ENCODE data around the gene PAPOLG. TPM values are rescaled to one million over a fixed set of nuclear protein-coding genes. Genes with fewer than 3 reads are reported as not detected.

Gene PAPOLG
- polyA plus RNA-seq, 3 donors = 4.7 to 8.9 (median 8.0) TPM

- DNase-seq = no peak
- Histone ChIP-seq H3K9ac (ENCODE audit: insufficient read depth, low read length, poor library complexity, severe bottlenecking) (no peak overlapping the region), H3K4me3 (replicated peaks in 1 of 3; ENCODE audit: low read depth in 2 of 3, low read length in 3 of 3) (no peak overlapping the region), H3K27ac (ENCODE audit: low read depth in 1 of 2, low read length in 2 of 2) (no peak overlapping the region), H4K20me1 (ENCODE audit: insufficient read depth, low read length) (no peaks in the 10 kb centered on the region), H3K79me2 (ENCODE audit: insufficient read depth, low read length) (no peaks in the 10 kb centered on the region), H3K27me3 (ENCODE audit: control insufficient read depth in 2 of 2, insufficient read depth in 2 of 2, low read length in 2 of 2) (no peaks in the 10 kb centered on the region), H3K9me3 (replicated peaks in 1 of 2; ENCODE audit: control insufficient read depth in 1 of 2, insufficient read depth in 1 of 2, low read length in 2 of 2) (no peaks in the 10 kb centered on the region), H3K4me1 (ENCODE audit: control insufficient read depth in 1 of 2, insufficient read depth in 2 of 2, low read length in 2 of 2) (no peaks in the 10 kb centered on the region), H3K4me2 (replicated peaks; ENCODE audit: extremely low read depth, low read length, poor library complexity, severe bottlenecking) (no peak overlapping the region), H2AFZ (ENCODE audit: insufficient read depth, low read depth, low read length, poor library complexity, severe bottlenecking) (no peak overlapping the region), H3K36me3 (replicated peaks in 1 of 2; ENCODE audit: control insufficient read depth in 1 of 2, insufficient read depth in 2 of 2, low read length in 2 of 2) (no peaks in the 10 kb centered on the region)
- intact Hi-C loops (cut with micrococcal nuclease) = no loop called here
- WGBS (ENCODE audit: insufficient coverage) = 90% methylated on average over 4 of the region's 6 CpGs
- Mint-ChIP-seq H3K4me1 (peaks cover 9% of the 10 kb centered on the region), H3K27ac (no peak overlapping the region), H3K4me3 (no peak overlapping the region), H3K27me3 (ENCODE audit: low read depth in 3 of 3) (peaks cover 0 to 12% (median 0%) of the 10 kb centered on the region in 3 donors), H3K36me3 (no peaks in the 10 kb centered on the region), H3K9me3 (peaks cover 0 to 1% (median 0%) of the 10 kb centered on the region in 7 donors)
- no peak for TF ChIP-seq CTCF (IDR thresholded peaks at IDR 0.05)
These were observed 86.9 kb downstream of the PAPOLG start for GRCh38 chr2:60843006-60843405.

- Mint-ChIP-seq H3K36me3 (no peaks in the 10 kb centered on the region), H3K9me3 (peaks cover 0 to 1% (median 0%) of the 10 kb centered on the region in 7 donors), H3K27ac (peak overlapping the region in 1 of 7 donors; percentile 9), H3K4me1 (peaks cover 9% of the 10 kb centered on the region), H3K4me3 (no peak overlapping the region), H3K27me3 (ENCODE audit: low read depth in 3 of 3) (peaks cover 0 to 12% (median 0%) of the 10 kb centered on the region in 3 donors)
- Histone ChIP-seq H2AFZ (ENCODE audit: insufficient read depth, low read depth, low read length, poor library complexity, severe bottlenecking) (no peak overlapping the region), H3K27me3 (ENCODE audit: control insufficient read depth in 2 of 2, insufficient read depth in 2 of 2, low read length in 2 of 2) (no peaks in the 10 kb centered on the region), H3K27ac (ENCODE audit: low read depth in 1 of 2, low read length in 2 of 2) (peak overlapping the region in 1 of 2 donors; percentile 7), H3K4me3 (replicated peaks in 1 of 3; ENCODE audit: low read depth in 2 of 3, low read length in 3 of 3) (no peak overlapping the region), H4K20me1 (ENCODE audit: insufficient read depth, low read length) (no peaks in the 10 kb centered on the region), H3K36me3 (replicated peaks in 1 of 2; ENCODE audit: control insufficient read depth in 1 of 2, insufficient read depth in 2 of 2, low read length in 2 of 2) (no peaks in the 10 kb centered on the region), H3K4me2 (replicated peaks; ENCODE audit: extremely low read depth, low read length, poor library complexity, severe bottlenecking) (no peak overlapping the region), H3K9ac (ENCODE audit: insufficient read depth, low read length, poor library complexity, severe bottlenecking) (no peak overlapping the region), H3K79me2 (ENCODE audit: insufficient read depth, low read length) (no peaks in the 10 kb centered on the region), H3K9me3 (replicated peaks in 1 of 2; ENCODE audit: control insufficient read depth in 1 of 2, insufficient read depth in 1 of 2, low read length in 2 of 2) (no peaks in the 10 kb centered on the region), H3K4me1 (ENCODE audit: control insufficient read depth in 1 of 2, insufficient read depth in 2 of 2, low read length in 2 of 2) (peaks cover 3 to 4% of the 10 kb centered on the region in 2 donors)
- no CpG with 5 or more reads among the region's 2 CpGs for WGBS (ENCODE audit: insufficient coverage)
- intact Hi-C loops (cut with micrococcal nuclease) = no loop called here
- DNase-seq = no peak
- TF ChIP-seq CTCF (IDR thresholded peaks at IDR 0.05) = no peak
These were observed 88.0 kb downstream of the PAPOLG start for GRCh38 chr2:60844105-60844504.

All from CD14-positive monocyte (primary cell).